GM21528 (cell line): ENCODE data around the gene SNX30.

Experiments
- ATAC-seq: cut with Tn5 transposase; IDR thresholded peaks from one replicate; pipeline ENCODE4 v1.9.1; 2021; ENCODE audit warnings: mild to moderate bottlenecking, moderate library complexity; ENCODE audit not compliant: unreplicated experiment, low FRiP score

Gene SNX30

GRCh38 chr9:112777914-112778313, 27.4 kb downstream of the SNX30 start:
- ATAC-seq = no peak

- no peak for ATAC-seq
These were observed 30.0 kb downstream of the SNX30 start for GRCh38 chr9:112780450-112781036.

- no peak for ATAC-seq
These were observed 31.7 kb downstream of the SNX30 start for GRCh38 chr9:112782218-112782617.

GRCh38 chr9:112783551-112783954, 33.0 kb downstream of the SNX30 start:
- no peak for ATAC-seq

GRCh38 chr9:112784020-112784785, 33.6 kb downstream of the SNX30 start:
- no peak for ATAC-seq

- ATAC-seq = no peak
These were observed 35.4 kb downstream of the SNX30 start for GRCh38 chr9:112785986-112786385.

GRCh38 chr9:112786829-112787520, 36.4 kb downstream of the SNX30 start:
- no peak for ATAC-seq

GRCh38 chr9:112787978-112788377, 37.4 kb downstream of the SNX30 start:
- ATAC-seq = no peak

- ATAC-seq = no peak
These were observed 38.9 kb downstream of the SNX30 start for GRCh38 chr9:112789473-112789872.

GRCh38 chr9:112789891-112790774, 39.6 kb downstream of the SNX30 start:
- no peak for ATAC-seq

- no peak for ATAC-seq
These were observed 42.1 kb downstream of the SNX30 start for GRCh38 chr9:112792670-112793069.

- ATAC-seq = no peak
These were observed 42.8 kb downstream of the SNX30 start for GRCh38 chr9:112793213-112793810.

- no peak for ATAC-seq
These were observed 44.2 kb downstream of the SNX30 start for GRCh38 chr9:112794731-112795130.

GRCh38 chr9:112795921-112796320, 45.4 kb downstream of the SNX30 start:
- ATAC-seq = no peak

GRCh38 chr9:112796485-112796884, 45.9 kb downstream of the SNX30 start:
- ATAC-seq = no peak

- ATAC-seq = peak; percentile 99
These were observed 58.8 kb downstream of the SNX30 start for GRCh38 chr9:112809351-112809848.

- ATAC-seq = no peak
These were observed 59.3 kb downstream of the SNX30 start for GRCh38 chr9:112809906-112810305.

- no peak for ATAC-seq
These were observed 60.3 kb downstream of the SNX30 start for GRCh38 chr9:112810696-112811490.

GRCh38 chr9:112811518-112811917, 61.0 kb downstream of the SNX30 start:
- ATAC-seq = no peak
